Activated CD8-positive, alpha-beta T cell treated with anti-CD3 and anti-CD28 coated beads, Interleukin-2, amount 10 ng/mL, durations not matched to agents 7 days and 5 days (primary cell): Measurements from ENCODE around the gene PSMD1. TPM values are rescaled to one million over a fixed set of nuclear protein-coding genes. Genes with fewer than 3 reads are reported as not detected.
"Not testable (repeated sequence)": the region's sequence is repeated elsewhere in the genome, so short reads cannot be mapped to it uniquely, and the experiment has no call there.

Experiments used
- ATAC-seq: fragments of 150-1000 bp; cut with Tn5 transposase; one replicate; pipeline ENCODE4 v1.10.0; 2021; ENCODE audit warnings: moderate library complexity
- CTCF ChIA-PET: fragments of 350-600 bp; sonication (Branson Sonifier 250); formaldehyde crosslinking; loops from one replicate; lab custom pipeline; 2021; ENCODE audit warnings: antibody characterized with exemption; lab: Charles Lee
- POLR2A ChIA-PET: fragments of 350-600 bp; sonication (Branson Sonifier 250); formaldehyde crosslinking; loops from one replicate; lab custom pipeline; 2021; ENCODE audit warnings: antibody characterized with exemption; lab: Charles Lee
- DNase-seq: peaks from one replicate; pipeline ENCODE4 v3.0.0-alpha.2; 2020
- H3K27ac Mint-ChIP-seq: one replicate; pipeline ENCODE4 v1.8.0; 2021; ENCODE audit warnings: mild to moderate bottlenecking, mixed read lengths
- H3K27me3 Mint-ChIP-seq: one replicate; pipeline ENCODE4 v1.8.0; 2021; ENCODE audit warnings: low read depth, mixed read lengths
- H3K36me3 Mint-ChIP-seq: one replicate; pipeline ENCODE4 v1.8.0; 2021; ENCODE audit warnings: low read depth, mixed read lengths
- H3K4me1 Mint-ChIP-seq: one replicate; pipeline ENCODE4 v1.8.0; 2021; ENCODE audit warnings: low read depth, mixed read lengths
- H3K4me3 Mint-ChIP-seq: one replicate; pipeline ENCODE4 v1.8.0; 2021; ENCODE audit warnings: mild to moderate bottlenecking, mixed read lengths
- H3K9me3 Mint-ChIP-seq: one replicate; pipeline ENCODE4 v1.8.0; 2022; ENCODE audit warnings: mixed read lengths; ENCODE audit not compliant: insufficient read depth
- total RNA-seq, 2 experiments: library from RNA; stranded (reverse); gene quantifications; one replicate each; pipeline ENCODE4 v1.2.3, GENCODE V29; 2021

Gene PSMD1
- total RNA-seq, 2 experiments from 2014 or later = 92.8 to 94.1 TPM

DNA sequence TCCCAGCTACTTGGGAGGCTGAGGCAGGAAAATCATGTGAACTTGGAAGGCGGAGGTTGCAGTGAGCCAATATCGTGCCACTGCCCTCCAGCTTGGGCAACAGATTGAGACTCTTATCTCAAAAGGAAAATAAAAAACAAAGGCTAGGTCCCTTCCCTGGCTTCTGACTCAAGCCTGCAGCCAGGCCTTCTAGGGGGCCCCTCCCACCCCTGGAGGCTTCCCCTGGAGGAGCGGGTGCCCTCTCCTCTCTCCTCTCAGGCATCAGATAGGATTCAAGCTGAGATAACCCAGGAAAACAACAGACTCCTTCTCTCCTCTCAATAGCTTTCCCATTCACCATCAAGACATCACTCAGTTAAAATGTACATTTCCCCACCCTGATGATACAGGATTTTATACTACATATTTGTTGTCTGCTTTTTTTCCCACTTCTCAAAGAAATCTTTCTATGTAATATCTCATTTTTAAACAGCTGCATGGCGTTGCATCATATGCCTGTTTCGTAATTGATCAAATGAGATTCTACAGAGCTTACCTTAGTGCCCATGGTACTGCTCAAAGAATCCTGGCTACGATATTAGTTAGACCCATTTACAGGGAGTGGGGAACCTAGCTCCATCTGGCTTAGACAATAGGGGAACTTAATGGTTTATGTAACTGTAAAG, 40.0 kb upstream of the PSMD1 start:
- H3K27ac Mint-ChIP-seq = no peak overlapping the region
- ATAC-seq (no peak), DNase-seq (no peak)
- ChIA-PET CTCF (interaction anchor here (1.1 to 1.6 kb wide), 2 partner anchors 13 to 36 kb away, joined by 3 to 7 read pairs; no protein-coding TSS in a partner anchor), POLR2A (no interaction called here)
- peaks cover 30% of the 10 kb centered on the region for H3K27me3 Mint-ChIP-seq
- H3K9me3 Mint-ChIP-seq = no peaks in the 10 kb centered on the region
- no peak overlapping the region for H3K4me3 Mint-ChIP-seq
- no peaks in the 10 kb centered on the region for H3K36me3 Mint-ChIP-seq
- no peaks in the 10 kb centered on the region for H3K4me1 Mint-ChIP-seq

GRCh38 chr2:231017231-231017598, 39.5 kb upstream of the PSMD1 start:
- ATAC-seq = no peak
- Mint-ChIP-seq H3K4me1 (no peaks in the 10 kb centered on the region), H3K36me3 (no peaks in the 10 kb centered on the region), H3K9me3 (no peaks in the 10 kb centered on the region), H3K4me3 (no peak overlapping the region), H3K27ac (no peak overlapping the region), H3K27me3 (peaks cover 30% of the 10 kb centered on the region)
- ChIA-PET POLR2A (no interaction called here), CTCF (no interaction called here)
- DNase-seq = no peak

- Mint-ChIP-seq H3K27me3 (peaks cover 22% of the 10 kb centered on the region), H3K27ac (no peak overlapping the region), H3K4me1 (no peaks in the 10 kb centered on the region), H3K36me3 (no peaks in the 10 kb centered on the region), H3K9me3 (no peaks in the 10 kb centered on the region), H3K4me3 (no peak overlapping the region)
- ChIA-PET POLR2A (no interaction called here), CTCF (no interaction called here)
- ATAC-seq = no peak
- DNase-seq = no peak
These were observed 38.5 kb upstream of the PSMD1 start for GRCh38 chr2:231018184-231018583.

GRCh38 chr2:231025059-231025458, 31.6 kb upstream of the PSMD1 start:
- ATAC-seq, H3K4me3 Mint-ChIP-seq, CTCF ChIA-PET, H3K4me1 Mint-ChIP-seq, H3K36me3 Mint-ChIP-seq, POLR2A ChIA-PET, H3K9me3 Mint-ChIP-seq, H3K27ac Mint-ChIP-seq, DNase-seq: not testable (repeated sequence)
- H3K27me3 Mint-ChIP-seq = peaks cover 18% of the 10 kb centered on the region

DNA sequence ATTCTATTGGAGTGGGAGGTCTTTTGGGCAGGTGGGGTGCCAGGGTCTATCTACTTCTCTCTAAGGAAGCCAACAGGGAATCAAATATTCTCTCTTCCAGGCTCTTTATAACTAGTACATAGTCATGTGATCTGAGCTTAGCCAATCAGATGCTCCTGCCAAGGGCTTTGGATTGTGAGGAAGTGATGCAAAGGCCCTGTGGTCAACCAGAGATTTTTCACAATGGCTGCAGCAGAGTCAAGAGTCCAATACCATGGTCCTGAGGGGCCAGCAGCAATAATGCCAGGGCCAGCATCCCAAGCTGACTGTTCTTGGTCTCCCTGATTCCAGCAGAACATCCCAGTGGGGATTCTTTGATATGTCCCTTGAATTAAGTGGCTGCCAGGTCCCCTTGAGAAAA, 27.8 kb upstream of the PSMD1 start:
- Mint-ChIP-seq H3K9me3 (no peaks in the 10 kb centered on the region), H3K27me3 (peaks cover 24% of the 10 kb centered on the region), H3K4me3 (no peak overlapping the region), H3K4me1 (no peaks in the 10 kb centered on the region), H3K27ac (no peak overlapping the region), H3K36me3 (no peaks in the 10 kb centered on the region)
- ATAC-seq (no peak), DNase-seq (no peak)
- CTCF ChIA-PET = no interaction called here
- POLR2A ChIA-PET = interaction anchor here (0.6 kb wide), 1 partner anchor 904 kb away, joined by 3 read pairs; no protein-coding TSS in a partner anchor

DNA sequence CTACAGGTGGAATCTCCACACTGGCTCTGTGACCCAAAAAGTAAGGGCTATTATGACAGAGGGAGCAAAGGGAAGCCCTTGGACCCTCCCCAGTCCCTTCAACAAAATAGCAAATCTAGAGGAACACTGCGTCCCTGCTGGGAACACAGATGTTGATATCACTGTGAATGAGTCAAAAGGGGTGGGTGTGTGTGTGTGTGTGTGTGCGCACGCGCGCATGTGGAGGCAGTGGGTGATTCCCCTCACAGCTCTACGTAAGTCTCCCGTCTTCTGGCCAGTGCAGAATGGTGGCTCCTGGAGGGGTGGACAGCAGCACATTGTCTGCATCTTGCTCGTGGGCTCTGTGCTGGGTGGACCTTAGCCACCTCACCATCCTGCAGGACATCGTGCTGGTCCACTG, 27.1 kb upstream of the PSMD1 start:
- ChIA-PET POLR2A (no interaction called here), CTCF (interaction anchor here (0.6 kb wide), 1 partner anchor 13 kb away, joined by 3 read pairs; no protein-coding TSS in a partner anchor)
- no peak overlapping the region for H3K27ac Mint-ChIP-seq
- DNase-seq (no peak), ATAC-seq (no peak)
- no peak overlapping the region for H3K4me3 Mint-ChIP-seq
- H3K9me3 Mint-ChIP-seq = no peaks in the 10 kb centered on the region
- peaks cover 31% of the 10 kb centered on the region for H3K27me3 Mint-ChIP-seq
- no peaks in the 10 kb centered on the region for H3K36me3 Mint-ChIP-seq
- H3K4me1 Mint-ChIP-seq = no peaks in the 10 kb centered on the region

DNA sequence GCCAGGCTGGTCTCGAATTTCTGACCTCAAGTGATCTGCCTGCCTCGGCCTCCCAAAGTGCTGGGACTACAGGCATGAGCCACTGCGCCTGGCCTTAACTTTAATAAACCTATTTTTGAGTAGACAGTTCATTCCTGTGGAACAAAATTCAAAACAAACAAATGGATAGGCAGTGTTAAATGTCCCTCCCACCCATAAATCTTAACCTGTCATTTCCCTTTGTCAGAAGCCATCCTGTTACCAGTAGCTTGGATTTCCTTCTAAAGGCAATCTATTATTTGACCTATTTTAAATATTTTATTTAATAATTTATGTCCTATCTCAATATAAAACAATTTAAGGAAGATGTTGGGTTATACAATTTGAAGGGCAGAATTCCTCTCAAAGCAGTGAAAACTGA, 25.9 kb upstream of the PSMD1 start:
- ATAC-seq = no peak
- Mint-ChIP-seq H3K9me3 (no peaks in the 10 kb centered on the region), H3K27ac (no peak overlapping the region), H3K4me1 (no peaks in the 10 kb centered on the region), H3K27me3 (peaks cover 36% of the 10 kb centered on the region), H3K36me3 (no peaks in the 10 kb centered on the region), H3K4me3 (no peak overlapping the region)
- ChIA-PET POLR2A (no interaction called here), CTCF (interaction anchor here (1.1 to 3.5 kb wide), 2 partner anchors 22 to 183 kb away, joined by 3 to 16 read pairs; no protein-coding TSS in a partner anchor)
- DNase-seq = no peak

GRCh38 chr2:231032575-231033140, 24.0 kb upstream of the PSMD1 start:
- Mint-ChIP-seq H3K27ac (no peak overlapping the region), H3K4me1 (peaks cover 2% of the 10 kb centered on the region), H3K36me3 (no peaks in the 10 kb centered on the region), H3K4me3 (no peak overlapping the region), H3K9me3 (no peaks in the 10 kb centered on the region), H3K27me3 (peaks cover 46% of the 10 kb centered on the region)
- ChIA-PET CTCF (interaction anchor here (3.5 kb wide), 1 partner anchor 20 kb away, joined by 16 read pairs; no protein-coding TSS in a partner anchor), POLR2A (interaction anchor here (1.3 kb wide), 1 partner anchor 9 kb away, joined by 3 read pairs; no protein-coding TSS in a partner anchor)
- no peak for ATAC-seq
- no peak for DNase-seq

DNA sequence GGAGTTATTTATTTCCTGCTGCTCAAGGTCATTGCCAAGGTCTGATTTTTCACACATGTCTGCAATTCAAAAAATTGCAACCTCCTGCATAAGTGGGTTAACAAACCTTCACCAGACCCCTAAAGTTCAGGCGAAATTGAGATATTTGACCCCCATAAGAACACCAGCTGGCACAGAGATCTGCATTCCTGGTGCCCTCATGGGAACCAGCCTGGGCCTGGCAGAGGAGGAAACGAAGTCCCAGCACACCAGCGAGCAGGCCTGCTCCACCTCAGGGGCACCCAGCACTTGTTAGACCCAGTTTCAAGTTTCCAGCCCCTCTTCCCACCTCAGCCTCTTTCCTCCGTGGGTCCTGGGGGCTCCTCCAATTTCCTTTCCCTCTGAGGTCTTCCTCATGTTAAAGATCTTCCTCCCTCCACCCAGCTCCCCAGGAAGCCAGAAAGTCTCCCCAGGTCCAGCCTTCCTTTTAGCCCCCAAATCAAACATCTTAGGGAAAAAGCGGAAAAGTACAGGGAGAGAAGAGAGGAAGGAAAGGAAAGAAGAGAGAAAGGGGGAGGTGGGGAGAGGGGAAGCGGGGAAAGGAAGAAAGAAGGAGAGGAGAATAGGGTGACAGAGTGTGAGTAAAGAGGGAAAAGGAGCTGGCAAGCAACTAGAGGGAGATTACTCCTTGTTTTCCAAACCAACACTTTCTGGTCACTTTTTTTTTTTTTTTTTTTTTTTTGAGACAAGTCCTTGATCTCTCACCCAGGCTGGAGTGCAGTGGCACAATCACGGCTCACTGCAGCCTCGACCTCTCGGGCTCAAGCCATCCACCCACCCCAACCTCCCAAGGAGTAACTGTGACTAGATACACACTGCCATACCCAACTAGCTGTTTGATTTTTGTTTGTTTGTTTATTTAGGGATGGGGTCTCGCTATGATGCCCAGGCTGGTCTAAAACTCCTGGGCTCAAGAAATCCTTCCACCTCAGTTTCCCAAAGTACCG, 23.2 kb upstream of the PSMD1 start:
- no peak overlapping the region for H3K4me3 Mint-ChIP-seq
- CTCF ChIA-PET = interaction anchor here (3.5 kb wide), 1 partner anchor 19 kb away, joined by 16 read pairs; no protein-coding TSS in a partner anchor
- POLR2A ChIA-PET = interaction anchor here (1.3 kb wide), 1 partner anchor 9 kb away, joined by 3 read pairs; no protein-coding TSS in a partner anchor

DNA sequence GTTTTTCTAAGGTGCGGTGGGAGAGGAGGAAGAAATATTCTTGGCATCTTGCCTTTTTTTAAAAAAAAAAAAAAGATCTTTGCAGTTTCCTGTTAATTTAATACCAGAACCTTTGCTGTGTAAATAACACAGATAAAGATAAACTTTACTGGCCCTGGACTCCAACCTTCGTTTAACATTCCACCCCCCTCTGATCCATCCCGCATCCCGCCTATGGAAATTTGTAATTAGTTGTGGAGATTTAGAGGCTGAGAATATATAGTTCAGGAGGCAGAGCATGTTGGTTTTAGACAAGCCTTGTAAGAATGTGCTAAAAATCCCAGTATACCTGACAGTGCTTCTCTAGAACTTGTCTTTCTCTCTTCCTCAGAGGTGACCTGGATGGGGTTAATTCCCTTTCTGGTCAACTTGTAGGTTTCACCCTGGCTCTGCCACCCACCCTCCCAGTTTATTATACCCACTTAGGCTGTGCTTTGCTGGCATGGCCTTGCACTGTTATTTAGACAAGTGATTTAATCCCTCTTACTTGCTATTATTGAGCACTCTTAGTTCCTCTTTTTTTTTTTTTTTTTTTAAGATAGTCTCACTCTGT, 22.3 kb upstream of the PSMD1 start:
- Mint-ChIP-seq H3K36me3 (no peaks in the 10 kb centered on the region), H3K27me3 (peaks cover 58% of the 10 kb centered on the region), H3K9me3 (no peaks in the 10 kb centered on the region), H3K27ac (no peak overlapping the region), H3K4me3 (no peak overlapping the region), H3K4me1 (peaks cover 2% of the 10 kb centered on the region)
- POLR2A ChIA-PET = no interaction called here
- DNase-seq (no peak), ATAC-seq (no peak)
- CTCF ChIA-PET = interaction anchor here (1.3 kb wide), 1 partner anchor 17 kb away, joined by 3 read pairs; no protein-coding TSS in a partner anchor

More for the DNA sequence above, 23.2 kb upstream of the PSMD1 start:
- DNase-seq = no peak
- peaks cover 2% of the 10 kb centered on the region for H3K4me1 Mint-ChIP-seq
- H3K36me3 Mint-ChIP-seq = no peaks in the 10 kb centered on the region
- no peak overlapping the region for H3K27ac Mint-ChIP-seq
- no peaks in the 10 kb centered on the region for H3K9me3 Mint-ChIP-seq
- no peak for ATAC-seq
- H3K27me3 Mint-ChIP-seq = peaks cover 50% of the 10 kb centered on the region

DNA sequence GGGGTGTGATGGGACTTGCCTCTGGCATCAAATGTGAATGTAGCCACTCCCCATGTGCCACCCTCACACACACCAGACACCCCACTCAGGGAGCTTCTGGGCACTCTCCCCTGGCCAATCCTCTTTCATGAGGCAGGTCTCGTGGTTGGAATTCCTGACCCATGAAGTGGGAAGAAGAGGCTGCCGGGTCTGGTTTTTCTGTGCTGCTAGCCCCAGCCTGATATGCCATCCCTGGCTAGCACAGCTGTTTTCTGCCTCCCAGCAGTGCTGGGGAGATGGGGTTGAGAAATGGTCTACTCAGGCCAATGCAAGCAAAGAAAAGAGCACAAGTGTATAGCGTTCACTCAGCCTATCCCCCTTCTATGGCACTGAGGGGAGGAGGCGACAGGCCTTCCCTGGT, 20.5 kb upstream of the PSMD1 start:
- ChIA-PET POLR2A (no interaction called here), CTCF (interaction anchor here (1.3 kb wide), 1 partner anchor 15 kb away, joined by 3 read pairs; no protein-coding TSS in a partner anchor)
- no peak for DNase-seq
- Mint-ChIP-seq H3K36me3 (no peaks in the 10 kb centered on the region), H3K27ac (no peak overlapping the region), H3K4me1 (peaks cover 2% of the 10 kb centered on the region), H3K27me3 (peaks cover 65% of the 10 kb centered on the region), H3K9me3 (no peaks in the 10 kb centered on the region), H3K4me3 (no peak overlapping the region)
- no peak for ATAC-seq
